ENCODE results near the gene SRGAP3.
"Not testable (repeated sequence)": the region's sequence is repeated elsewhere in the genome, so short reads cannot be mapped to it uniquely, and the experiment has no call there.

The SRGAP3 gene

DNA sequence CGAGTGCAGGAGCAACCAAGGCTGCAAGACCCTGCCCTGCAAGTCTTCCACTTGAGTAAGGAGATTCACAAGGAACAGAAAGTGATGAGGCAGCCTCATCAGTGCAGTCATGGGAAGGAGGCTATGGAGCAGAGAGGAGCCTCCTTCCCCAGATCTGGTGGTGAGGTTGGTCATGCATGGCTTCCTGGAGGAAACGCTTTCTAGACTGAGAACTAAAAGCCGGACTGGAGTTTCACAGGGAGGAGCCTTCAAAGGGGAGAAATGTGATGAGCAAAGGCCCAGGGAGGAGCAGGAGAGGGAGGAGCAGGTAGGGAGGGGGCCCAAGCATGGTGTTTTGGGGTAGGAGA is 139.9 kb downstream of the SRGAP3 start:
- peak; percentile 5 for DNase-seq

DNA sequence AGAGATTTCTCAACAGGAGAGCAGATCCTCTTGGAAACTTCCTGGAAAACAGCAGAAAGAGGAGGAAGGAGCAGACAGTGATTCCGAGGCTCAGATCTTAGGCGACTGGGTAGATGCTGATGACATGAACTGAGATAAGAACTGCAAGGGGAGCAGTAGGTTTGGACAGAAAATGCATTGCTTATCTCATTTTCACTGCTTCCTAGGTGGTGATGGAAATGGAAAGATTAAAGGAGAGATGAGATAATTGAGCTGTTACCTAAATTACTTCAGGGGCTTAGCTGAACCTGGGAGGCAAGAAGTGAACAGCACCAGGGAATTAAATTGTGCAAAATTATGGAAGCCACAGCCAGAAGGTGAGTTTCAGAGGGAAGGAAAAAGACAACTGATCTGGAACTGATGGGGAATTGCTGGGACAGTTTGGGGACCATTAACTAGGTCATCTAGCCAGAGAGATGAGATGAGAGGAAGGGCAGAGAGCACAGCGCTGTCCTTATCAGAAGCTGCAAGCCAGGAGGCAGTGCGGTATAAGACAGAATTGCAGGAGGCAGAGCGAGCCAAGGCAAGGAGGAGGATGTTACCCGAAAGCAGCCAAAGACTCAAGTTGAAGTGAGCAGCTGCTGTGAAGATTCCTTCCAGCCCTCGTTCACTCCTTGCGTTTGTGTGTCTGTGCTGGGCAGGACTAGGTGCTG is 140.4 kb downstream of the SRGAP3 start:
- DNase-seq = no peak

- DNase-seq = no peak
Measured at GRCh38 chr3:9107738-9108137, 141.7 kb downstream of the SRGAP3 start.

DNA sequence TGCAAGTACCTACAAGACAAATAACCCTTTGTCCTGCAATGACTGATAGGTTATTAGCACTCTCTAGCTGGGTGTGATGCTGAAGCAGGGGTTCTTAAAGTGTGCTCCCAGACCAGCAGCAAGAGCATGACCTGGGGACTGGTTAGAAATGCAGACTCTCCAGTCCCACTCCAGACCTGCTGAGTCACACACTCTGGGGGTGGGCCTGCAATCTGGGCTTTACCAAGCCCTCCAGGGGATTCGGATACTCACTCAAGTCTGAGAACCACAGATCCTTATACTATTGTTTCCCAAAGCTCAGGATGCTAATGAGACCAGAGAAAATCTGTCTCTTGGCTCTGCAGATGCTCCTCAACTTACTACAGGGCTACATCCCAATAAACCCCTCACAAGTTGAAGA is 144.0 kb downstream of the SRGAP3 start:
- no peak for DNase-seq

DNA sequence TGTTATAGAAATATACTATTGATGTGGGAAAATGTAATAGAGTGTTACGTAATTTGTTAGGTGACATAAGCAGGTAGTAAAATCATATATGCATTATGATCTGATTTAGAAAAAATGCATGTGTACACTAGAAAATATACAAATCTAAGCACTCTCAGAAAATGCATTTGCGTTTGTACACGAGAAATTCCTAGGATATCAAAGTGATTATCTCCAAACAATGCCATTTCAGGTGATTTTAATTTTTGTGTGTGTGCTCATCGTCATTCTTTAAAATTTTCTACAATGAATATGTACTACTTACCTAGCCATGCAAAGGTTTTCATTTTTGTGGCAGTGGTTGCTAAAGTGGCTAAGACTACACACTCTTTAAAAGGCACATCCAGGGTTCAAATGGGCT is 145.3 kb downstream of the SRGAP3 start:
- DNase-seq = no peak

DNA sequence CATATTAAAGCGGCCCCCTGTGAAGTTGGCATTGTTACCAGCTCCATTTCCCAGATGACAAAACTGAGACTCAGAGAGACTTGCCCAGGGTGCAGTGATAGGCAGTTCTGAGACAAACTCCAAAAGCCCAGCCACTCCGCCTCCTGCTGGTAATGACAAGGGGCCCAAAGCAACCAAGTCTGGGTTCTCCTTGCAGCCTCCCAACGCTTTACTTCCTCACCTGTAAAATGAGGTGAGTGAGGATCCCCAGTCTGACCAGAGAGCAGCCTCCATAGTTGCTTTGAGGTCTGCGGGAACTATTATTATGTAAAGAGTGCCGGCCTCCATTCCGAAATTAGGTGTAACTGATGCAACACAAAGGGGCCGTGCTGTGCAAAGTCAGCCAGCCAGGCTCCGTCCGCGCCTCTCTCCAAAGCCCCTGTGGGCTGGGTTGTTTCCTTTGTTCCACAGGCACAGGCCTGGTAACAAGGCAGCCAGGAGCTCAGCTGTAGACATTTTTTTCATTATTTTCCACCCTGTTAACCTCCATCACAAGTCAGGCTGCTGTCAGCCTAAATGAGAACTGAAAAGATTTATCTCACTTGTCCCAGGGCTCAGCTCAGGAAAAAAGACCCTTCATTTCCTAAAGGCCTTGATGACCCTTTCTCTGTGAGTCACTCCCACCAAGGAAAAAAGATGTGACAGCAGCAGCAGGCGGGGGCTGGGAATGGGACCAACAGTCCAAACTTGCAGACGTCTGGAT is 147.0 kb downstream of the SRGAP3 start:
- no peak for DNase-seq

DNA sequence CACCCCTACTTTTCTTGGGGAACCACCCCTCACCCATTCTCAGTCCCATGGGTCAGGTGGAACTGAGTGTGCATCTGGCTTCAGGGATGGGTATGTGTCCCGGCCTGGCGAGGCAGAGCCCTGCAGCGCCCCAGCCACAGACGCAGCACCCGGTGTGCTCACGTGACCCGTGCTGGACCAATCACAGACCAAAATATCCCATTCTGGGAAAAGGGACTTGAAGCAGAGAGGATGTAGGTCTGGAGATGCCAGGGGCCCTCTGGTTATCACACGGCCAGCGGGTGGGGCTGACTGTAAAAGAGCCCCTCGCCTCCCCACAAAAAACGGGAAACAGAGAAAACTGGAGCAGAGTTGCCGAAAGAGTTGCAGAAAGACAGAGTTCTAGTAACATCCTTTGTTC is 148.2 kb downstream of the SRGAP3 start:
- DNase-seq = no peak

- DNase-seq = no peak
Measured at GRCh38 chr3:9100513-9100894, 148.9 kb downstream of the SRGAP3 start.

- no peak for DNase-seq
Measured at GRCh38 chr3:9099702-9100512, 149.5 kb downstream of the SRGAP3 start.

DNA sequence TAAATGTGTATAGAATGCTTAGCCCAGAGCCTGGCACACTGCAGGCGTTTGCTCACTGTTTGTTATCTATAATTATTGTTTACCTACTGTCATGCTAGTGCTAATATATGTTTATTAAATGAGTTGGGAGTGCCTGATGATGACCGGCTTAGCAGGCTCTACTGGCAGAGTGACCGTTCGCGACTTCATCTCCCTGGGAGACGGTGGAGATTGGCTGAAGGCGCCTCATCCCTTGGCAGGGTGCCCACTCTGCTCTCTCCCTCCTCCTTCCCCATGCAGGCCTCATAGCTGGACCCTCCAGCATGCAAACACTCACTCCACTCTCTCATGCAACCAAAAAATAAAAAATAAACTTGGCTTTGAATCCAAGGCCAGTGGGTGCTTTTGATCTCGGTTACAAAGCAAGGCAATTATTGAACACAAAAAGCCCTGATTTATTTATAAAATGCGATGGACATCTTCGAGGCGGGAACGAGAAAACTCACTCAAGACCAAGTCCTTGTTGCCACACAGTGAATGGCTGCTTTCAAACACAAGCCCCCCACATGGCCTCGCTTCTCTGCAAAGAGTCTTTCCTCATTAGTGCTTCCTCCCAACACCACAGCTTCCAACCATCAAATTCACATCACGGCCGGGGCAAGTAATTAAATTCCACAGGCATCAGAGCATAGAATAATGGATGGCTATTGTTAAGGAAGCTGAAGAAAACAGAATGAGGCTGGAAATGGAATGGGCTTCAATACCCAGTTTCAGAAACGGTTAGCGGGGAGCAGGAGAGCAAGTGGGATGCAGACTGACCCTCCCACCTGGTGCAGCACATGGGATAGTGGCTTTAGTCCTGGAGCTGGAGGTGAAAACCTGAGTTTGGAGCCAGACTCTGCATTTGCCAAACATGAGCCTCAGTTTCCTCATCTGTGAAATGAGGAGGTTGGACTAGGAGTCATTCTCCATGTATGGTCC is 150.4 kb downstream of the SRGAP3 start:
- DNase-seq = no peak

DNA sequence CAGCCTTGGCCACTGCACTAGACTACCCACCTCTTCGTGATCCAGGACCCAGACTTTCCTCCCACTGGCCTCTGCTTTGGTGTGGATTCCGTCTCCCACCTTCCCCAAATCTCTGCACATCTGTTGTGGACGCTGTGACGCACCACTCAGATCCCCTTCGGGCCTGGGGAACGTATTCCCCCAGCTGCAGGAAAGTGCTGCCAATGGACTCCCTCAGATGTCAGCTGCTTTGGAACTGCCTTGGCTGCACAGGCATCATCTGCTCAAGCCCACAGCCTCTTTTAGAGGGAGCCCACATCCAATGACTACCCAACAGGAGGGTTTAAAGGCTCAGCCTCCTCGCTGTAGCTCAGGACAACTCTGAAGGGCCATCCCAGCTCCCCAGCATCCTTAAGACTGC is 152.0 kb downstream of the SRGAP3 start:
- DNase-seq = no peak

DNA sequence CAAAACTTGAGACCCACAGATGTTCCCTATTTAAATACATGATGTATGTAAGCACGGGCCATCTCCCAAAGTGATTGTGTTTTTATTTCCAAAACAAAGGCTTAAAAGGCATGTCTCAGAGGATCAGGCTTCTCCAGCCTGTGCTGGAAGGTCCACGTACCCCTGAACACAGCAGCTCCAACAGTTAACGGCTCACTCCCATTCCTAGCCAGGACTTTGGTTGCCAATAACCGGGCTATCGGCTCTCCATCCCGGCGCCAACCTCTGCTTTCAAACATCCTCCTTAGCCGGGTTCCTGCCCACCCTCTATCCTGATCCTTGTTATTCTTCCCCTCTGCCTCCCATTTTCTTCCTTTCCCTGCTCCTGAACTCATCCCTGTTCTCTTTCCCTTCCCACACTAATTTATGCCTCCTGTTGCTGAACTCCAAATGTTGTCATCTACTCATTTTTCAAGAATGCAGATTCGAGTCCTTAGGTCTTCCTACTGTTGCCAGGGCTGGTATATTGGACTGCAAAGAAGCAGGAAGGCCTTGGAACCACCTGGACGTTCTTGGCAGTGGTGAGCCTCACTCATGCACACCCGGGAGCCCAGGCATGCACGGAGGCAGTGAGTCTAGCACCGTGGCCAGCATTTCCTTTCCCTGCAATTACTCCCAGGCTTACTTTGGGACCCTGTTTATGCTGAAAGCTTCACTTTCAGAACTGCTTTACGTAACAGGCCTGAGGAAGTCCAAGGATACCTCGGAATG is 157.8 kb downstream of the SRGAP3 start:
- no peak for DNase-seq

GRCh38 chr3:9088441-9089353 is 160.7 kb downstream of the SRGAP3 start:
- DNase-seq = peak; percentile 40

DNA sequence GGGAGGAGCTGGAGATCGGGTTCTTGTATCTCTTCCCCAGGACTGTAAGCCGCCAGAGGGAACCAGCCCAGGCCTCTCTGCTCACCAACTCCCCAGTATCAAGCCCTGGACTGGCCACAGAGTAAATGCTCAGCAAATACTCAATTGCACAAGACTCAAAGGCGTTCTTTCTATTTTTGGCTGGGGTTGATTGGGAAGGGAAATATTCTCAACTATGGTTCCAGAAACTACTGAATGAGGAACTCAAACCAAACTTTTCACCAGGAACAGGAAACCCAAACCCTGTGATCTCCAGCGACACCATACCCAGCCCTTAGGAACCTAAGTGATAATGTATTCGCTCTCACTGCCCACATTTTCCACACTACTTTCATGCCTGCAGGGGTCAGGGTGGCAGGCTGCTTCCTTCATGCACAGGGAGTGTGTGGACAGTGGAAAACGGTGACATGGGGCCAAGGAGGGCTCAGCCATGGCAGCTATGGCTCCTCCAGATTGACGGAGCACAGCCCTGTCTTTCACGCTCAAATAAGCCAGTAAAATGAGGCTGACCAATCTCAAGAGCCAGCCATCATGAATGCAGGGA is 161.5 kb downstream of the SRGAP3 start:
- DNase-seq = no peak

GRCh38 chr3:9085428-9085827 is 164.0 kb downstream of the SRGAP3 start:
- DNase-seq = not testable (repeated sequence)

DNA sequence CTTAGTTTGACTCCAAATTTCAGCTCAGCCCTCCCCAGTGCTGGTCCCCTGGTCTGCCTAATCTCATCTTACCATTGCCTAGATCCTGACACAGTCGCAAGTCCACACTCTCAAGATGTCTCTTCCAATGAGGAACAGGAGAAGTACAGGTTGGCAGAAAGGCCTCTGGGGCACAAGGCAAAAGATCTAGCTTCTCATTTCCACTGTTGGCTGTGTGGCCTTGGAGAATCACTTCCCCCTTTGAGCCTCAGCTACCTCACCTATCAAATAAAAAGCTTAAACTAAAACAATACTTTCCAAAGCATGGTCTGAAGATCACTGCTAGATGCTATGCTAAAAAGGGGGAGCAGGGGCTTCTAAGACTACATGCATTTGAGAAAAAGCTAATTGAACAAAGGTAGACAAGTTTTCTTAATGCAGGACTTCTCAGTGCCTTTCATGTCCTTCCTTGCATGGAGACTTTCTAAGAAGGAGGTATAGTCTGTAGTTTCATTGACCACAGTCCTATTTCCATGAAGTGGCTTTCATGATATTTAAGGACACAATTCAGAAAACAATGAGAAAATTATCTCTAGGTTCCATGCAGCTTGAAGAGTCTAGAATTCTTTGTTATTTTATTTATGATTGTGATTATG is 168.1 kb downstream of the SRGAP3 start:
- DNase-seq = no peak

GRCh38 chr3:9080163-9080562 is 169.3 kb downstream of the SRGAP3 start:
- DNase-seq = no peak

DNA sequence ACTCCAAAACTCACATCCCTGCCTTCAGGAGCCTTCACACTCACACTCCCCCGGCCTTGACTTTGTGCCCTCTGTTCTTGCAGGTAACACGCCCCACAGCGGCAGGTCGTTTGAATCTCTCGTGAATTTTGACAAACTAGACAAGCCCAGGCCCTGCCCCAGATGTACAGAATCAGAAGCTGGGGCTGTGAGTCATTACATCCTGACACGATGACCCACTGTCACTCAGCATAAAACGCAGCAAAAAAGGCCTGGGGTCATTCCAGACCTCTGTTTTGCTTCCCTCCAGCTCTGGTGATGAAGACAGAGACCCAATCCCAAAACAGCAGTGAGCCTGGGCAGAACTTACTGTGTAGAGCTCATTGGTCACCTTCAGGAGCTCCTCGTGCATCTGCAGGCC is 169.8 kb downstream of the SRGAP3 start:
- no peak for DNase-seq

GRCh38 chr3:9078561-9079240 is 170.7 kb downstream of the SRGAP3 start:
- no peak for DNase-seq

Measured in DMS79 treated with DMSO at 0.1 percent for 48 hours (cell line).